T-helper 1 cell treated with Interleukin-12 subunit alpha and Interleukin-12 subunit beta and Interleukin-4 antibody, amounts not matched to agents 30 ng/mL and 1 ng/mL, for 36 hours (primary cell): Measurements from ENCODE around the gene GTF2F2. TPM values are rescaled to one million over a fixed set of nuclear protein-coding genes. Genes with fewer than 3 reads are reported as not detected.
"Not testable (repeated sequence)": the region's sequence is repeated elsewhere in the genome, so short reads cannot be mapped to it uniquely, and the experiment has no call there.

Experiments
- intact Hi-C: fragments of 100-400 bp; cut with micrococcal nuclease; formaldehyde crosslinking; loops from one replicate; pipeline ENCODE4 v1.15.1; 2024
- total RNA-seq: library from RNA; stranded (reverse); gene quantifications from 2 replicates; pipeline ENCODE4 v1.2.3, GENCODE V29; 2022

Gene GTF2F2
- total RNA-seq, 1 donor from 2014 or later: 21.1 TPM

DNA sequence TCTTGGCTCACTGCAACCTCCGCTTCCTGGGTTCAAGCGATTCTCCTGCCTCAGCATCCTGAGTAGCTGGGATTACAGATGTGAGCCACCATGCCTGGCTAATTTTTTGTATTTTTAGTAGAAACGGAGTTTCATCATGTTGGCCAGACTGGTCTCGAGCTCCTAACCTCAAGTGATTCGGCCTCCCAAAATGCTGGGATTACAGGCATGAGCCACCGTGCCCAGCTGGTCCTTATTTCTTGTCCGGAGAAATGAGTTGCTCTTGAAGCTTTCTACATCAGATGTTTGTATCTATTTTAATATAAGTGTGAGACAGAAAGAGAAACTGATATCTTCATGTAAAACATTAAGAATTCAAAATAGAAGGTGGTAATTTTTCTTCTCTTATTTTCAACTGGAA lies 124.4 kb downstream of the GTF2F2 start:
- intact Hi-C loops: not testable (repeated sequence)

DNA sequence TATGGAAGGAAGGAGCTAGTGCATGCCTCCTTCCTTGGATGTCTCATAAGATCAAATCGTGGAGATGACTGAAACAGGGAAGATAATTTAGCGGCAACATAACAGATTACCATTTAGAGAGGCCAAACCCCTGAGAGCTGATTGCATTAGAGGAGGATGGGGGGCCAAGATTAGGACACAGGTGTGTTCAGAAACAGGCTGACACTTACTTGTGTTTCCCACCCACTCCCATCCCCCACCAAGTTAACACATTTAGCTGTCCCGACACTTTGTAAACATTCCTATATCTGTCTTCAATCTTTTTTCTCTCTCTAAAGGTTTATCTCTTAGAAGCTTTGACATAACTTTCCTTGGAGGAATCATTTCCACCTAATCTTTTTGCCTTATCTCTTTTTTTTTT lies 129.4 kb downstream of the GTF2F2 start:
- intact Hi-C loops: no loop called here

DNA sequence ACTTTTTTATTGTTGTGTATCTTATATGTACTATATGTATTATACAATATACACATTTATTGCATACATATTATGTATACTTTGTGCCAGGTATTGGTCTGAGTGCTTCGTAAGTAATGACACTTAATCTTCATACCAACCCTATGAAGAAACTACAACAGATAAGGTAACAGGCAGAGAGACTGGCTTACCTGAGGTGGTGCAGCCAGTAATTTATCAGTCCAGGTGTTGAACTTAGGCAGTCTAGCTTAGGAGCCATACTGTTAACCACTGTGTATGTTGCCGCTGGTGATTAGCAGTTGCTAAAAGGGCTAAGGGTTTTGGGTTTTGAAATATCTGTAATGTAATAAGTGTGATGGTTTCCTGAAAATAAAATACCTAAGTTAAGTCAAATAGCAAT lies 134.1 kb downstream of the GTF2F2 start:
- intact Hi-C loops: no loop called here

DNA sequence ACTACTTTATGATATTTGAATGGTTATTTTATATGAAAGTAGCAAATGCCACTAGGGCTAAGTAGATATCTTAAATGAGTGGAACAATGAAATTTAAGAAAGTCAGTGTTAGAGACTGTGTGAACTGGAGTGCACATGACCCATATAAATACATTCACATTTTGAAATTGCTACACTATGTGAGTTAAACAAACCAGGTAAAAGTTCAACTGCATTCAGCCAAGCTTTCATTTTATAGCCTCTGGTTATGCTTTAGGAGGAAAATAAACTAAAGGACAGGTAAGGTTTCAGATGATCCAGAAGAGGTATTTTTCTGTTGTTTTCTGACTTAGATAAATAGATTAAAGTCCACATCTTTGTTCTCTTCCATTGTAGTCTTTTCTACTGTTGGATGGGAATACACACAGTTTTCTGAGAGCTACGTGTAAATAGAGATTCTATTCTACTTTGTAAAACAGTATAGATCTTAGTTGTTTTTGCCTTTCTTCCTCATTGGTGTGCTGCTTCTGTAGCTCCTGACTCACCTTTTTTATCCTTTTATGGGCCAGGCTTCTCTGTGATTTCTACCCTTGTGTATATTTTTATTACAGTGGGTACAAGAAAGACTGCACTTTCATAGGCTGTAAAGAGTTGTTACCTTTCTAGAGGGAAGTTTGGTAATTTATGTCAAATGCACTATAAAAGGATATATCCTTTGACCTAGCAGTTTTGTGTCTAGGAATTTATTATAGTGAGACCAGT lies 135.1 kb downstream of the GTF2F2 start:
- intact Hi-C loops: no loop called here

DNA sequence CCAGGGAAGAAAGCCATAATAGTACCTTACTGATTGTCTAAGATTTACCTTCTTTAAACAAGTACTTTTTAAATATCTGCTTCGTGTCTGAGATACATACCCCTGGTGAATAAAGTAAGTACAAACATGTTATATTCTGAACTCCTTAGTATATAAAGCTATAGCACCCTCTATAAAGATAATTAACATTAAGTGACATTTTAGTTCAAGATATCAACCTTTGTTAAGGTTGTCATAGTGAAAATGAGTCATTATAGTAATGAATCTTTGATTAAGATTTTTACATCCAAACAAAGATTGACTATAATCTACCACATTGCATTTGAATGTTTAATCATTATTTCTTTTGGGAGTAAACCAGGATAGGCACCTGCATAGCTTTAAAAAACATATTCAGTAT lies 135.9 kb downstream of the GTF2F2 start:
- intact Hi-C loops: no loop called here

DNA sequence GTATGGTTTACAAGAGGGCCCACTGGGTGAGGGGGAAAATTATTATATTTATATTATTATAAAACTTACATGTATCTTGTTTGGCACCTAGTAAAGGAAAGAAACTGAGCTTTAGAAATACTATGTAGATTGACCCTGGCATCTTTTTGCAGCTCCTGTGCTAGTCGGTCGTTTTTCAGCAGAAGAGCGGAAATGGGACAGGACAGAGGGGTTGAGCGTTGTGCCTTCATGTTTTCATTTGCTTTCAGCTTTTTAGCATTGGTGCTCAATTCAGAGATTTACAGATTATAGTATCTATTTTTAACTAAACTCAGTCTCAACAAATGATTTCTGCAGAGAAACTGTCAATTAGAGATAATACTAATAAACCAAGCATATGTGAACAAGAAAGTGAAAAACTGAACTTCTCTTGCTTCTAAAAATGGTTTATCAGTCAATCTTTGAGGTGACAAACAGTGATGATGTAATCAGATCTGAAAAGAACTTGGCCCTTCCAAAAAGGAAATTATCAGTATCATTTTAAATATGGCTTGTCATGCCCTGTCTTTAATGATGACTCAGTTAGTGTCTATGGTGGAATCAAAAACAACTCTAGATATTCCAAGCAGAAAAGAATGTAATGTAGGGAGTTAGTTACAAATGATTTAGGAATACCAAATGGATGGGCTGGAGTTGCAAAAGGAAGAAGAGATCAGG lies 137.5 kb downstream of the GTF2F2 start:
- intact Hi-C loops: no loop called here

DNA sequence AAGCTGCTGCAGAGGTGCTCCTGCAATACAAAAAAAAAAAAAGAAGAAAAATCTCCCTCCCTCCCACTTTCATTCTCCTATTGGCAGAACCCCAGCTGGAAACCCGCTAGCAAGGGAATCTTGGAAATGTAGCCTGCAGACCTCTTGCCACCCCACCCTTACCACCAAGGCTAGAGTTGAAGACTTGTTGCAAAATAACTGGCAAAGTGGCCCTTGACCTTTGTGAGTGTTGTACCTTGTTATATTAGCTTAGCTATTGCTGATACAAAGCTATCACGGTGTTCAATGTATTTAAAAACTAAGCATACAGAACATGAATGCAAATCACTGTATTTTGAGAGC lies 138.0 kb downstream of the GTF2F2 start:
- intact Hi-C loops: no loop called here

DNA sequence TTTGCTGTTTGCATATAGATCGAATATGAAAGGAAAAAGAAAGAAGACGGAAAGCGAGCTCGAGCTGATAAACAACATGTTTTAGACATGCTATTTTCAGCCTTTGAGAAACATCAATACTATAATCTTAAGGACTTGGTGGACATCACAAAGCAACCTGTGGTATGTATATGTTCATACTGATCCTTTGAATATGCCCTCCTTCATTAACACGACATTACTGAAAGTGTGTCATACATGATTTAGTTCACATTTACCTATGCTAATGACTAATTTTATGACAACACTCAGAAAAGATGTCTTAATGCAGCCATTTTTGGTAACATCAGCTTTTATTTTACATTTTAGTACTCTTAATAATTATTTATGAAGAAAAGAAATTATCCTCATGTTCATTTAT lies 146.9 kb downstream of the GTF2F2 start:
- intact Hi-C loops: no loop called here

DNA sequence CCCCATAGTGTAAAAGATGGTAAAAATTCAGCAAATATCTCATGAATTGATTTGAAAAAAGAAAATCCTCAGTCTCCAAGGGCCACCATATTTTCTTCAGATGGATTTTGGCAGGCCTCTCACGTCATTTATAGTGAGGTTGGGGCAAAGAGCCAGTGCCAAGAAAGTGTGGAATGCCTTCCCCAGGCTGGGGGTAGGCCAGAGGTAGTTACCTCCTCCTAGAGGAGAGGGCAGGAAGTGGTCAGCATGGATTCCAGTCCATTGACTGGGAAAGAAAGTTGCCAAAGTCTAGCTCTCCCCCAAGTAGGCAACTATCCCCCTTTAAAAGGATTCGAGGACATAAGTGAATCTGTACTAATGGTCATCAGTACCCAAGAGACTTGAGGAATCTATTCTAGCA lies 148.9 kb downstream of the GTF2F2 start:
- intact Hi-C loops: no loop called here

DNA sequence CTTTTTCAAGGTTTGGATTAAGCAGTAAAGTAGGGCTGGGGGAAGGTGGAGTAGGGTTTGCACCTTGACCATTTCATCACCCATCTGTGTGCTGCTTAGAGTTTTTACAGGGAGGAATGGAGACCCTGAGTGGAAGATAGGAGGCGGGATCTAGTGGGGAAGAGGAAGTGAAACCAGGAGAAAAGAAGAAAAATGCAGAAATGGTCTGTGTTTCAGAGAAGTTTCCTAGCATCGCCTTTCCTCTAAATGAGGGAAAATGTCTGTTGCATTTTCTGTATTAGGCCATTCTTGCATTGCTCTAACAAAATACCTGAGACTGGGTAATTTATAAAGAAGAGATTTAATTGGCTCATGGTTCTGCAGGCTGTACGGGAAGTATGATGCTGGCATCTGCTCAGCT lies 156.6 kb downstream of the GTF2F2 start:
- intact Hi-C loops: no loop called here

DNA sequence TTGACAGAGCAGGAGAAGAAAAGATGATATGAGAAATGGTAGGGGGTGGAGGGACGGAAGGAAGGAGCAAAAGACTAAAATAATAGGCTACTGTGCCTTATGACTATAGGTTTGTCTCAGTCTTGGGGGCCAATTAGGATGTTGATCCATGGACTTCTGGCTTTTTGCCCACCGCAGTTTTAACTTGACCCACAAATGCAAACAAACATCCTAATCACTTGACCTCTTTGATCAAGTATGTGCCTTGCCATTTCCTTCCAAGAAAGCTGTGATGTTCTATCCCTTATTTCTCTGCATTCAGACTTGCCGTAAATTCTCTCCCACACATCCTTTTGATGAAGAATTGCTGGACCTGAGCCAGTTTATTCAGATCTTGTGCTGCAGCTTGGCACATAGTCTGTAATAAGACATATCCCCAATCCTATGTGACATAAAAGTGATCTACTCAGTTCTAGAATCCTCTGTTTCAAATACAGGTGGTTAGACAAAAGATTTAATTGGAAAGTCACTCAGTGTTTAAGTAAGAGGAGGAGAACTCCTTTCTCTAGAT lies 157.9 kb downstream of the GTF2F2 start:
- intact Hi-C loops: no loop called here

DNA sequence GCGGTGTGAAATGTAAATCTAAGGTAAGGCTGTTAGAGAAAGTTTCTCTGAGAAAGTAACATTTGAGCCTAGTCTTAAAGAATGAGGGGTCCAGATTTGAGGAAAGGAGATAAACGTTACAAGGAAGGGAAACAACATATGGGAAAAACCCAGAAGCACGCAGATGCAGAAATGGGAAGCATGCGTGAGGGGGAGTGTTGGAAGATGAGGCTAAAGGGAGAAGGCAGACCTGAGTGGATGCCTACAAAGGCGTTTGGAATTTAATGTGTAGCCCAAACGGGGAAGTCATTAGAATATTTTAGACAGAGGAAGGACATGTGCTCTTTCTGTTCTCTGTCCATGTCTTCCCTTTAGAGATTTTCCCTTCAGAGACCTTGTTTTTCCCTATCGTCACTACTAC lies 159.7 kb downstream of the GTF2F2 start:
- intact Hi-C loops: loop anchor here (2.0 kb wide), 1 partner anchor 29 kb away; no protein-coding TSS in a partner anchor

DNA sequence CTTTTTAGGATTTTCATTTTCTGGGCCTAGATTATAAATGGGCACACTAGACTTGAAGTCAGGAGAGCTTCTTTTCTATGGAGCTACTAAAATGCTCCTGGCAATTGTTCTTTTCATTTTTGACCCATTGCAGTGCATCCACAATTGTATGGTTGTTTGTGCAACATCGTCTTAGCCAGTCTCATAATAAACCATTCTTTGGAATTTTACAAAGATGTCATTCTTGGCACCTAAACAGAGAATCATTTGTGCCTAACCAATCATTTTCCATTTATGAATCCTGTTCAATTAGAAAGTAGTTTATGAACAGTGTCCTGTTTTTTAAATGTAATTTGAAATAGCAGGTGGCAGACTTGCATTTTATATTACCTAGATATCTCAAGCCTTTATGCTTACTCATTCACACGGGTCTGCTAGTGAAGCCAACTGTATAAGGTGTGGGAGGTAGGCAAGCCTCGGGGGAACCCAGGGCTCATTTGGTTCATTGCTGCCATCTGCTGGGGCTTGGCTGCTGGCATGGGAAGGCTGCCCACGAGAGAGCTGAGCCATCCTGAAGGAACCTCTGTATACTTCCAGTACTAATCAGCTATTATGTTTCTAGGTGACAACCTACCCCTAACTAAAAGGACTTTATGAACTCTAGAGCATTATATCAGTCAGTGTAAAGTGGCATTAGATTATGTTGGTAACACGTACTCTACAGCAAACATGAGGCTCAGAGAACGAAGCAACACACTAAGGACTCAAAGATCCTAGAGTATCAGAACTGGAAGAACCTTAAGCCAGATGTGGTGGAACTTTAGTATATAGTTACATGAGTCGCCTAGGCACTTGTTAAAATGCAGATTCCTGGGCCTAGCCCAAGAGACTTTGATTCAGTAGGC lies 160.7 kb downstream of the GTF2F2 start:
- intact Hi-C loops: loop anchor here (1.0 to 2.0 kb wide), 2 partner anchors 28 to 234 kb away; no protein-coding TSS in a partner anchor

DNA sequence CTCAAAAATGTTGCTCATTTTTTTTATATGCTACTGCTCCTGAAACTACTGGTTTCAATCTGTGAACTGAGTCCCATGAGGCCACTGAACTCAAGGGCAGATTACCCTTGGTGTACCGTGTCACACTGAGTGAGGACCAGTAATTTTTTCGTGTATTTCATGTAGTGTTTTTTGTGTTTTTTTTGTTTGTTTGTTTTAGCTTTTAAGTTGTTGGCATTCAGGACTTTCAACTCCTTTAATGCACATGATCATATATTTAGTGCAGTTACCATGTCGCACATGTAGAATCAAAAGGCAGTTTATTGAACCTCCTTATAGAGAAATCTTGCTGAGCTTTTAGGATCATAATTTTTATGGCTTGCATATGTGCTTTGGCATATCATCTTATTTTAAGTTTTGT lies 162.7 kb downstream of the GTF2F2 start:
- intact Hi-C loops: no loop called here

DNA sequence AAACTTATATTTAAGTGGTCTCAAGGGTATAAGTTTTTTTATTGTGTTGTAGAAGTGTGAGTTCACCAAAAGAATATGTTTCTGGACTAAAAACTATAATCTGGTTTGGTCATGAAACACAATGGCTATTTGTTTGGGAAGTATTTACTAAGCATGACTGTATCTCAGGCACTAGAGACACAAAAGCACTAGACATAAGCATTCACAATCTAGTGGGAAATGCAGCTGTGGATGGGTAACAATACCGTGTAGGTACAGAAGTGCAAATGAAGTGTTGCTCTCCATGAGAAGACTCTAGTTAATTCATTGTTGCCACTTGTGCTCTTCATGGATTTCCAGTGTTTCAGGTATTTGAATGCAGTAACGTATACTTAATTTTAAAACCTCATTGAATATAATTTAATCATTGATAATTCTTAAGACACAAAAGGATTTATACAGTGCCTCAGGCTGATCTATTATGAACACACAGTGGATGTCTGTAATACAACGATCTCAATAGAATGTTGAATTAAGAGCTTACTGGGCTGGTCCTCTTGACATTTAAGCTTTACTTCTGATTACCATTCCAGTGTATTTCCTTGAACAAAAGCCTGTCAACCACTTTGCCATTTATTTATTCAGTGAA lies 169.7 kb downstream of the GTF2F2 start:
- intact Hi-C loops: no loop called here

DNA sequence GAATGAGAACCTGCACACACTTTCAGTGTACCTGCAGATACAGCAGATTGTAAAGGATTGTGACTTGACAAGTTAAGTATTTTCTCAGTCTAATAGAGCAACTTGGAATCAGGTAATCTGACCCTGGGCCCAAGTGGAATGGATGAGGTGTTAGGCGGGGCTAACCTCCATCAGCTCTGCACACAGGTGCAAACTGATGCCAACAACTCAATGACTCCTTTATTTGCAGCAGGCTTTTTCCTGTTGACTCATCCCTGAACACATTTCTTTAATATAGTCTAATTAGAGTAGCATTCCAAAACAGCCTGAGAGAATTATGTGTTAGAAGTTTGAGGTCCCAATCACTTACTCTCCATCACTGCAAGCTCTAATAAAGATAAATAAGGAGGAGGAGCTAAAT lies 171.9 kb downstream of the GTF2F2 start:
- intact Hi-C loops: no loop called here

DNA sequence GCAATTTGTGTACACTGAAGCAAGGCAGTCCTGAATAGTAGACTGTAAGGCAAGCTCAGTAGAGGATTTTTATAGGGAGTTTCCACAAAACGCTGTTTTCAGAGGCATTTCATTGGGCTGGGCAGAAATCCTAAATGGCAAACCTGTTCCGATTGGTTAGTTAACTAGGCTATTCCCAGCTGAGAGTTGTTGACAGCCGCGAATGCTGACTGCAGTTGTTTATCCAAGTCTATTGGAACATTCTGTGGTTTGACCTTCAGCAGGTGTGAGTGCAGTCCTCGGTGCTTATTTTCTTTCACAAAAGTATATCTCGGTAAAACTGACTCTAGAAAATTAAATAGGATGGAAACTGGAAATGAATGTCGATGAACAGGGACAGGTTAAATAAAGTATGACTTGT lies 175.2 kb downstream of the GTF2F2 start:
- intact Hi-C loops: no loop called here

DNA sequence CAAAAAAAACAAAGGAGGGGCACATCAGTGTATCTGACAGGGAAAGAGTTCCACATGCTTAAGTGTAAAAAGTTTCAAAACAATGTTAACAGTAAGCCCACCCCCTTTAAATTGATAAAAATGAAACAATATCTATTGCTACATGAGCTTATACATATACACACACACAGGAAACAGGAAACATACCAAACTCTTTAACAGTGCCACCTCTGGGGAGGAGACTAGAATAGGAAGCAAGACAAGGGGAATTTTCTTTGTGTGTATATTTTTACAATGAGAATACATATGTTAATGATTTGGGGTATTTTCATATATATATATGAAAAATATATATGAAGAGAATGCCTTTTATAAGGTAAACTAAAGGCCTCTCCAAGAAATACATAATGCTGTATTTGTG lies 175.9 kb downstream of the GTF2F2 start:
- intact Hi-C loops: loop anchor here (1.0 kb wide), 1 partner anchor 307 kb away; the partner anchor contains the start of genes GPALPP1 and NUFIP1

DNA sequence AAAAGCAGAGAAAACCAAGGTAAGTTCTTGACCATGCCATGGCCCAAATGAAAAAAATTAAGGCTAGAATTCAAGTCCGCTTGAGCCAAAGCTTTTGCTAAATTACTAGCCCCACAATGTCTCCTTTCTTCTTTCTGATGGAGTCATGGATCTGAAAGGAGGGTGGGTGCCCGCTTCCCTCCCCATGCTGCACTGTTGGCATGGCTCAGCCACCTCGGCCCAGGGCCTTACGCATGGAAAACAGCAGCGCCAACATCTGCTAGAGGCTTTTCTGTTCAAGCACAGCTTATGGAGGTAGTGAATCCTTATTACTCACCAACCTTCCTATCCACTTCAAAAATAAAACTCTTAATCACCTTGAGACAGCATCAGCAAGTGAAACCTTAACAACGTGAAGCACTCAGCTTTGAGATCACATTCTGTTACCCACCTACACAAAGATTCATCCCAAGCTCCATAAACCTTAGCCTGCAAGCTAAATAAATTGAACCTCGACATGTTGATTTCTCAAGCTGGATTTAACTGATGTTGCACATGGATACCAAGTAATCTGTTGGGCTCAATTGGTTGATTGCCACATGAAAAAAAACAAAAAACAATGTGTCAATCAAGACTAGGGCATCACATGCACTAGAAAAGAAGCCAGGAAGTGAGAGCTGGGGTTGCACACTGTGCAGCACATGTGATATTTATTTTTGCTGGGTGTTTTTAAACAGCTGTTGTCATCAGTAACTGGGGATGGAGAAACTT lies 177.3 kb downstream of the GTF2F2 start:
- intact Hi-C loops: loop anchor here (1.0 kb wide), 1 partner anchor 177 kb away; the partner anchor contains the start of gene GTF2F2

DNA sequence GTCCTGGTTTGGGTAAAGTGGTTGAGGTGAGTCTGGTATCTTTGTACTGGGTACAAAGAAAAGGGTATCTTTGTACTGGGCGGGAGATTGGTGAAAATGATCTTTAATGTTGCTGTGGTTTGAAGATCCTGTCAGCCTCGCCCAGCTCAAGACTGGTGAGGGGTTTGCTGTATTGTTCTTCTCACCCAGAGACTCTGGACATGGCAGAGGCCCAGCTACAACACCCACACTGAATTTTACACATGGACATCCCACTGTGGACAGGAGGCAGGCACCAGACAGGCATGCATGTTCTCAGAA lies 177.8 kb downstream of the GTF2F2 start:
- intact Hi-C loops: no loop called here

DNA sequence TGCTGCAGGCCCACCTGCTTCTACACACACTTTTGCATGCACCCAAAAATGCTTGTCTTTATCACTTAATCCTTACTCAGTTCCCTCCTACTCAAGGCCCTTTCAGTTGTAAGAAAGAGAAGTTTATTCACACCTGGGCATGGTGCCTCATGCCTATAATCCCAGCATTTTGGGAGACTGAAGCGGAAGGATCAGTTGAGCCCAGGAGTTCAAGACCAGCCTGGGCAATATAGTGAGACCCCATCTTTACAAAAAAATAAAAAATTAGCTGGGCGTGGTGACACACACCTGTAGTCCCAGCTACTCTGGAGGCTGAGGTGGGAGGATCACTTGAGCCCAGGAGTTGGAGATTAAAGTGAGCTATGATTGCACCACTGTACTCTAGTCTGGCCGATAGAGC lies 178.2 kb downstream of the GTF2F2 start:
- intact Hi-C loops: not testable (repeated sequence)
